ENCODE results near the gene MAD1L1.

DNA sequence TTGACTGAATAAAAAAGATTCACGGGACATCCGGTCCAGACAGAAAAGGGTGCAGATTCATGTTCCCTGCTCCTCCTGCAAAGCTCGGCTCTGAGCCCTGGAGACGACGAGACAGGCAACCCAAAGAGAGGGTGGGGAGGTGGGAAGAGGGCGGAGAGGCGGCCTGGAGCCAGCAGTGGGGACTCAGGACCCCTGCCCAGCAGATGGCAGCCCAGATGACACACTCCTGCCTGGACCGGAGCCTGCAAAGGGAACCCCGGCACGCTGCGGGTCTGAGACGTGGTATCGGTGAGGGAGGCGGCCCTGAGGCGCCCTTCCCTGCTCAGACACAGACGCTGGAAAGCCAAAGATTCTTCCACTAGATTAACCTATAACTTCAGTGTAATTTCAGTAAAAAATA lies 311.9 kb downstream of the MAD1L1 start:
- TF ChIP-seq, protein P1, sequence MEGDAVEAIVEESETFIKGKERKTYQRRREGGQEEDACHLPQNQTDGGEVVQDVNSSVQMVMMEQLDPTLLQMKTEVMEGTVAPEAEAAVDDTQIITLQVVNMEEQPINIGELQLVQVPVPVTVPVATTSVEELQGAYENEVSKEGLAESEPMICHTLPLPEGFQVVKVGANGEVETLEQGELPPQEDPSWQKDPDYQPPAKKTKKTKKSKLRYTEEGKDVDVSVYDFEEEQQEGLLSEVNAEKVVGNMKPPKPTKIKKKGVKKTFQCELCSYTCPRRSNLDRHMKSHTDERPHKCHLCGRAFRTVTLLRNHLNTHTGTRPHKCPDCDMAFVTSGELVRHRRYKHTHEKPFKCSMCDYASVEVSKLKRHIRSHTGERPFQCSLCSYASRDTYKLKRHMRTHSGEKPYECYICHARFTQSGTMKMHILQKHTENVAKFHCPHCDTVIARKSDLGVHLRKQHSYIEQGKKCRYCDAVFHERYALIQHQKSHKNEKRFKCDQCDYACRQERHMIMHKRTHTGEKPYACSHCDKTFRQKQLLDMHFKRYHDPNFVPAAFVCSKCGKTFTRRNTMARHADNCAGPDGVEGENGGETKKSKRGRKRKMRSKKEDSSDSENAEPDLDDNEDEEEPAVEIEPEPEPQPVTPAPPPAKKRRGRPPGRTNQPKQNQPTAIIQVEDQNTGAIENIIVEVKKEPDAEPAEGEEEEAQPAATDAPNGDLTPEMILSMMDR (IDR thresholded peaks at IDR 0.05), result no peak
- TF ChIP-seq POLR2A (IDR thresholded peaks at IDR 0.05), result no peak
